Stimulated activated CD4-positive, alpha-beta T cell treated with anti-CD3 and anti-CD28 coated beads, Interleukin-12 subunit alpha, Interleukin-12 subunit beta, amount 100 ng/mL, for 4 hours (primary cell): ENCODE measurements around the gene ECSCR.
A peak's percentile ranks its signal among the peaks of the same experiment; 100 is the strongest.
"Not testable (repeated sequence)": the region's sequence is repeated elsewhere in the genome, so short reads cannot be mapped to it uniquely, and the experiment has no call there.

ENCODE experiments used
- DNase-seq: peaks from one replicate; pipeline ENCODE4 v3.0.0-alpha.2; 2020

The ECSCR gene

GRCh38 chr5:139443831-139444453 is 18.6 kb downstream of the ECSCR start:
- no peak for DNase-seq

- not testable (repeated sequence) for DNase-seq
Observed at GRCh38 chr5:139440416-139440815, 22.1 kb downstream of the ECSCR start.

- peak; percentile 88 for DNase-seq
Observed at GRCh38 chr5:139439013-139439903, 23.3 kb downstream of the ECSCR start, which contains the start of gene DNAJC18. TSS of gene DNAJC18 (minus strand) at chr5:139439525. CDS start at chr5:139439445, 80 bp downstream.

- no peak for DNase-seq
Observed at GRCh38 chr5:139438707-139439012, 23.9 kb downstream of the ECSCR start.

GRCh38 chr5:139435676-139436075 is 26.9 kb downstream of the ECSCR start:
- no peak for DNase-seq

- no peak for DNase-seq
Observed at GRCh38 chr5:139431706-139432105, 30.8 kb downstream of the ECSCR start.

GRCh38 chr5:139430015-139430414 is 32.5 kb downstream of the ECSCR start:
- no peak for DNase-seq

- DNase-seq, result no peak
Observed at GRCh38 chr5:139426203-139426885, 36.2 kb downstream of the ECSCR start.

- no peak for DNase-seq
Observed at GRCh38 chr5:139425497-139425896, 37.0 kb downstream of the ECSCR start.

- DNase-seq, result no peak
Observed at GRCh38 chr5:139422307-139422893, 40.1 kb downstream of the ECSCR start.

- DNase-seq, result no peak
Observed at GRCh38 chr5:139419226-139420192, 43.0 kb downstream of the ECSCR start.

GRCh38 chr5:139418793-139419192 is 43.8 kb downstream of the ECSCR start:
- DNase-seq, result no peak

- no peak for DNase-seq
Observed at GRCh38 chr5:139417214-139417613, 45.3 kb downstream of the ECSCR start.

GRCh38 chr5:139416651-139417050 is 45.9 kb downstream of the ECSCR start:
- DNase-seq, result no peak

GRCh38 chr5:139415869-139416268 is 46.7 kb downstream of the ECSCR start:
- no peak for DNase-seq

- DNase-seq, result no peak
Observed at GRCh38 chr5:139415221-139415861, 47.2 kb downstream of the ECSCR start.

GRCh38 chr5:139414581-139415130 is 47.9 kb downstream of the ECSCR start:
- DNase-seq, result no peak

- no peak for DNase-seq
Observed at GRCh38 chr5:139413963-139414362, 48.6 kb downstream of the ECSCR start.

GRCh38 chr5:139413153-139413552 is 49.4 kb downstream of the ECSCR start:
- DNase-seq, result no peak

GRCh38 chr5:139410993-139411828 is 51.3 kb downstream of the ECSCR start:
- DNase-seq, result no peak
